B cell (primary cell): Measurements from ENCODE around the gene UNC93B1. TPM values are rescaled to one million over a fixed set of nuclear protein-coding genes. Genes with fewer than 3 reads are reported as not detected.
A peak's percentile ranks its signal among the peaks of the same experiment; 100 is the strongest.

ENCODE experiments used
- ATAC-seq: fragments of 200-7000 bp; cut with Tn5 transposase; one replicate; pipeline ENCODE4 v1.10.0; 2021; ENCODE audit warnings: low read depth, mild to moderate bottlenecking, moderate number of reproducible peaks, moderate library complexity
- CTCF ChIA-PET: fragments of 350-600 bp; sonication (Branson Sonifier 250); formaldehyde crosslinking; loops from one replicate; lab custom pipeline; 2021; ENCODE audit warnings: antibody characterized with exemption, inconsistent platforms; lab: Charles Lee
- POLR2A ChIA-PET: fragments of 350-600 bp; sonication (Branson Sonifier 250); formaldehyde crosslinking; loops from one replicate; lab custom pipeline; 2021; ENCODE audit warnings: antibody characterized with exemption; lab: Charles Lee
- DNase-seq: peaks from one replicate; pipeline ENCODE4 v3.0.0; 2013
- H2AFZ ChIP-seq: 2 replicates; pipeline ENCODE4 v1.6.1; 2012; ENCODE audit warnings: mild to moderate bottlenecking, low read depth, low read length; ENCODE audit not compliant: insufficient read depth, poor library complexity, severe bottlenecking
- H3K27ac ChIP-seq, 2 donors: 1 replicate in 1 of 2; 2 replicates in 1 of 2; pipeline ENCODE4 v1.5.1; 2012 to 2013; ENCODE audit warnings: low read length in 2 of 2, mild to moderate bottlenecking in 2 of 2, moderate library complexity in 1 of 2
- H3K27me3 ChIP-seq, 4 experiments: fragments of 200-600 bp in 1 of 4; sonication (generic) in 1 of 4; replicated peaks in 1 of 4; 1 replicate in 2 of 4; 2 replicates in 2 of 4; pipeline versions ENCODE4 v1.6.1 to v1.7.0; 2013 to 2016; ENCODE audit warnings: low read length in 3 of 4, mild to moderate bottlenecking in 2 of 4, mixed read lengths in 1 of 4, moderate library complexity in 1 of 4; ENCODE audit not compliant: insufficient read depth in 4 of 4, control insufficient read depth in 3 of 4; ENCODE audit errors: control extremely low read depth in 1 of 4
- H3K36me3 ChIP-seq, 2 experiments: replicated peaks in 1 of 2; 1 replicate in 1 of 2; 2 replicates in 1 of 2; pipeline versions ENCODE4 v1.6.1 to v1.7.1; 2013; ENCODE audit warnings: low read length in 1 of 2; ENCODE audit not compliant: insufficient read depth in 2 of 2, control insufficient read depth in 1 of 2; ENCODE audit errors: control extremely low read depth in 1 of 2, extremely low read depth in 1 of 2
- H3K4me1 ChIP-seq, 2 donors: fragments of 200-600 bp in 1 of 2; sonication (generic) in 1 of 2; 1 replicate in 1 of 2; 2 replicates in 1 of 2; pipeline versions ENCODE4 v1.5.1 to v1.6.1; 2013 to 2017; ENCODE audit warnings: low read length in 2 of 2; ENCODE audit not compliant: control insufficient read depth in 2 of 2, insufficient read depth in 2 of 2
- H3K4me2 ChIP-seq: replicated peaks from 2 replicates; pipeline ENCODE3; 2012; ENCODE audit warnings: mild to moderate bottlenecking, low read depth, low read length; ENCODE audit not compliant: poor library complexity, severe bottlenecking
- H3K4me3 ChIP-seq, 5 experiments: fragments of 200-600 bp in 1 of 5; sonication (generic) in 1 of 5; 1 replicate in 3 of 5; 2 replicates in 2 of 5; pipeline versions ENCODE4 v1.5.1 to v1.7.0; 2011 to 2016; ENCODE audit warnings: low read length in 4 of 5, mild to moderate bottlenecking in 4 of 5, low read depth in 2 of 5, control low read depth in 1 of 5, moderate library complexity in 1 of 5; ENCODE audit not compliant: insufficient read depth in 1 of 5; ENCODE audit errors: control extremely low read depth in 1 of 5, extremely low read depth in 1 of 5
- H3K79me2 ChIP-seq: fragments of 200-600 bp; sonication (generic); one replicate; pipeline ENCODE4 v1.6.0; 2016; ENCODE audit warnings: low read length; ENCODE audit not compliant: control insufficient read depth, insufficient read depth
- H3K9ac ChIP-seq: fragments of 200-600 bp; sonication (generic); 2 replicates; pipeline ENCODE4 v1.6.1; 2017; ENCODE audit warnings: mild to moderate bottlenecking, low read length, moderate library complexity
- H3K9me3 ChIP-seq, 3 donors: one replicate each; pipeline versions ENCODE4 v1.6.1 to v1.7.1; 2013; ENCODE audit warnings: low read length in 2 of 3; ENCODE audit not compliant: control insufficient read depth in 2 of 3, insufficient read depth in 1 of 3; ENCODE audit errors: control extremely low read depth in 1 of 3
- H4K20me1 ChIP-seq: 2 replicates; pipeline ENCODE4 v1.6.0; 2012; ENCODE audit warnings: mild to moderate bottlenecking, low read length; ENCODE audit not compliant: insufficient read depth, control insufficient read depth, poor library complexity, severe bottlenecking
- H3K27ac Mint-ChIP-seq: one replicate; pipeline ENCODE4 v1.8.0; 2021; ENCODE audit warnings: mixed read lengths
- H3K27me3 Mint-ChIP-seq: one replicate; pipeline ENCODE4 v1.8.0; 2021; ENCODE audit warnings: mixed read lengths
- H3K4me1 Mint-ChIP-seq: one replicate; pipeline ENCODE4 v1.8.0; 2021; ENCODE audit warnings: mixed read lengths
- H3K4me3 Mint-ChIP-seq: one replicate; pipeline ENCODE4 v1.8.0; 2021; ENCODE audit warnings: mixed read lengths
- H3K9me3 Mint-ChIP-seq: one replicate; pipeline ENCODE4 v1.8.0; 2022; ENCODE audit warnings: mixed read lengths; ENCODE audit not compliant: insufficient read depth
- EZH2 ChIP-seq: IDR thresholded peaks from 2 replicates; pipeline ENCODE4 v1.6.1; 2012; ENCODE audit warnings: borderline replicate concordance, low read depth, mild to moderate bottlenecking, moderate library complexity, low read length; ENCODE audit not compliant: insufficient read depth, poor library complexity, severe bottlenecking
- WGBS: methylation state at CpG from one replicate; pipeline ENCODE4 v1.1.5; 2013; ENCODE audit warnings: missing lambda C conversion rate; ENCODE audit not compliant: insufficient coverage; 5-methylcytosine and 5-hydroxymethylcytosine counted together
- intact Hi-C: fragments of 100-400 bp; cut with micrococcal nuclease; formaldehyde crosslinking; loops from one replicate; pipeline ENCODE4 v1.10.0; 2022
- polyA minus RNA-seq: library from RNA; depleted of rRNA, polyadenylated mRNA; stranded (reverse); fragments of >200 nt; gene quantifications from 2 replicates; pipeline ENCODE4 v1.2.3, GENCODE V29; 2012
- polyA plus RNA-seq: library from polyadenylated mRNA; depleted of rRNA; stranded (reverse); fragments of >200 nt; gene quantifications from 2 replicates; pipeline ENCODE4 v1.2.3, GENCODE V29; 2012
- total RNA-seq, 2 donors: library from RNA; stranded (reverse); fragments of 120-200 nt in 1 of 2; gene quantifications; 1 replicate in 1 of 2; 2 replicates in 1 of 2; pipeline versions ENCODE4 v1.2.3 to v1.2.4, GENCODE V29; 2013 to 2022
- TF ChIP-seq, protein P1 (sequence below): fragments of 200-600 bp; IDR thresholded peaks from one replicate; pipeline ENCODE4 v1.8.0; 2022; ENCODE audit warnings: antibody characterized with exemption, mild to moderate bottlenecking

Gene UNC93B1
- 114 and 123 TPM in 2 replicates for total RNA-seq
- 113 TPM for total RNA-seq (2013)
- 308 and 342 TPM in 2 replicates for polyA plus RNA-seq
- polyA minus RNA-seq: 170 and 213 TPM in 2 replicates

DNA sequence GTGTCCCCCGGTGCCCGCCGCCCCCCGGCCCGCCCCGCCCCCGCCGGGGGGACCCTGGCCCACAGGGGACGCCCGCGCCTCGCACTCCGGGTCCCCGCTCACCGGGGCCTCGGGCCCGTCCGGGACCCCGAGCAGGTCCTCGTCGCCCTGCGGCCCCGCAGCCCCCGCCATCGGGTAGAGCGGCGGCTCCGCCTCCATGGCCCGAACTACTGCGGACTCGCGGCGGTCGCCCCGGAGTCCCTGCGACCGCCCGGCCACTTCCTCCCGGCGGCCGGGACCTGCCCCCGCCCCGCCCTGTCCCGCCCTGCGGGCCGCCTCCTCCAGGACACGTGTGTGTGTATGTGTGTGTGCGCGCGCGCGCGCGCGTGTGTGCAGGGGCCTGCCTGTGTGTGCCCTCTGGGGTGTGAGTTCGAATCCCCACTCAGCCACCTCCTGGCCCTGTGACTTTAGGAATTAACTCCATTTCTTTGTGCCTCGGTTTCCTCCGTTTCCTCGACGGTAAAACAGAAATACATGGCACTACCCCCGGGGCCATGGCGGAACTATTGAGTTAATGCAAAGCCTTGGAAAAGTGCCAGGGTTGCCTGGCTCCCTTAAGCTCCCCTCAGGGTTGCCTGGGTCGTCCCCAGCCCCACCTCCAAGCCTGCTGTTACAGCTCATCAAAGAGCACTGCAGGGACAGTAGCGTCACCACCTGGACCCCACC is at the start of gene UNC93B1:
TSS of gene UNC93B1 (minus strand) at position 252 of the 705 bp plus-strand sequence. CDS start at position 198, 54 bp downstream.
- ChIA-PET CTCF (interaction anchor here (1.0 to 1.8 kb wide), 3 partner anchors 10 to 205 kb away, joined by 3 to 14 read pairs (median 3); no protein-coding TSS in a partner anchor), POLR2A (interaction anchor here (2.0 kb wide), 1 partner anchor 10 kb away, joined by 12 read pairs; no protein-coding TSS in a partner anchor)
- peak within 1 kb of the TSS; percentile 85 for H3K4me2 ChIP-seq
- Mint-ChIP-seq H3K9me3 (no peaks in the 10 kb centered on the region), H3K4me3 (peak within 1 kb of the TSS; percentile 92), H3K27ac (peak within 1 kb of the TSS; percentile 92), H3K4me1 (peaks cover 55% of the 10 kb centered on the region), H3K27me3 (no peaks in the 10 kb centered on the region)
- peak within 1 kb of the TSS; percentile 34 to 89 (median 67) for H3K4me3 ChIP-seq
- peaks cover 58% of the 10 kb centered on the region for H4K20me1 ChIP-seq
- intact Hi-C loops: loop anchor here (2.0 to 10.0 kb wide), 3 partner anchors 37 to 441 kb away; partner anchors contain the start of gene CHKA
- H3K4me1 ChIP-seq: peaks cover 58 to 82% of the 10 kb centered on the region in 2 donors
- peak within 1 kb of the TSS; percentile 81 for H3K9ac ChIP-seq
- peak; percentile 58 for ATAC-seq
- WGBS: 5% methylated on average over 64 of the region's 64 CpGs
- DNase-seq: peak; percentile 87
- peaks cover 48% of the 10 kb centered on the region for H3K79me2 ChIP-seq
- peak within 1 kb of the TSS; percentile 74 to 76 for H3K27ac ChIP-seq
- TF ChIP-seq, protein P1, sequence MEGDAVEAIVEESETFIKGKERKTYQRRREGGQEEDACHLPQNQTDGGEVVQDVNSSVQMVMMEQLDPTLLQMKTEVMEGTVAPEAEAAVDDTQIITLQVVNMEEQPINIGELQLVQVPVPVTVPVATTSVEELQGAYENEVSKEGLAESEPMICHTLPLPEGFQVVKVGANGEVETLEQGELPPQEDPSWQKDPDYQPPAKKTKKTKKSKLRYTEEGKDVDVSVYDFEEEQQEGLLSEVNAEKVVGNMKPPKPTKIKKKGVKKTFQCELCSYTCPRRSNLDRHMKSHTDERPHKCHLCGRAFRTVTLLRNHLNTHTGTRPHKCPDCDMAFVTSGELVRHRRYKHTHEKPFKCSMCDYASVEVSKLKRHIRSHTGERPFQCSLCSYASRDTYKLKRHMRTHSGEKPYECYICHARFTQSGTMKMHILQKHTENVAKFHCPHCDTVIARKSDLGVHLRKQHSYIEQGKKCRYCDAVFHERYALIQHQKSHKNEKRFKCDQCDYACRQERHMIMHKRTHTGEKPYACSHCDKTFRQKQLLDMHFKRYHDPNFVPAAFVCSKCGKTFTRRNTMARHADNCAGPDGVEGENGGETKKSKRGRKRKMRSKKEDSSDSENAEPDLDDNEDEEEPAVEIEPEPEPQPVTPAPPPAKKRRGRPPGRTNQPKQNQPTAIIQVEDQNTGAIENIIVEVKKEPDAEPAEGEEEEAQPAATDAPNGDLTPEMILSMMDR: no peak
- TF ChIP-seq EZH2: no peak
- H3K9me3 ChIP-seq: no peaks in the 10 kb centered on the region
- no peaks in the 10 kb centered on the region for H3K27me3 ChIP-seq
- H2AFZ ChIP-seq: peak within 1 kb of the TSS; percentile 67
- H3K36me3 ChIP-seq: peaks cover 0 to 27% of the 10 kb centered on the region in 2 experiments

DNA sequence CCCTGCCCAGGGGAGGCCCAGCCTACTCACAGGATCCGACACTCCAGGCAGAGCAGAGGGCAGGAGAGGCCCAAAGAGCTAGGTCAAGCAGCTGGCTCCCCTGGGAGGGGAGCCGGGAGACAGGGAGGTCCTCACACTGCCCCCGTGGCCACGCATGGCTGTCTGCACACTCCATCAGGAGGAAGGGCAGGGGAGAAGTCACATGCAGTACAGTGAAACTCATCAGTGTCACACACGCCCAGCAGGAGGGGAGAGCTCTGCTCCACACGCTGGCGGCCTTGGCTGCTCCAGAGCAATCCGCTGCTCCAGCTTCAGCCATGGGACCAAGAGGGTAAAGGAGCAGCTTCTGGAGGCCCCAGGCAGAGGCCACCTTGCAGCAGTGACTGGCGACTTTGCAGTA is 49.2 kb upstream of the UNC93B1 start:
- H3K79me2 ChIP-seq: no peaks in the 10 kb centered on the region
- H3K4me1 ChIP-seq: no peaks in the 10 kb centered on the region
- H3K4me2 ChIP-seq: no peak overlapping the region
- ChIA-PET POLR2A (no interaction called here), CTCF (no interaction called here)
- H3K27me3 Mint-ChIP-seq: no peaks in the 10 kb centered on the region
- H3K27ac ChIP-seq: no peak overlapping the region
- no peaks in the 10 kb centered on the region for H3K9me3 ChIP-seq
- no peak overlapping the region for H3K27ac Mint-ChIP-seq
- no peak overlapping the region for H2AFZ ChIP-seq
- peaks cover 0 to 41% of the 10 kb centered on the region in 2 experiments for H3K36me3 ChIP-seq
- WGBS: 86% methylated on average over 9 of the region's 9 CpGs
- TF ChIP-seq, protein P1: no peak
- no peak for TF ChIP-seq EZH2
- DNase-seq (no peak), ATAC-seq (no peak)
- H3K9ac ChIP-seq: no peak overlapping the region
- intact Hi-C loops: no loop called here
- H3K27me3 ChIP-seq: no peaks in the 10 kb centered on the region
- no peaks in the 10 kb centered on the region for H3K9me3 Mint-ChIP-seq
- H3K4me1 Mint-ChIP-seq: no peaks in the 10 kb centered on the region
- no peak overlapping the region for H3K4me3 ChIP-seq
- no peak overlapping the region for H3K4me3 Mint-ChIP-seq
- H4K20me1 ChIP-seq: no peaks in the 10 kb centered on the region
